HepG2 (cell line): ENCODE data around the gene MXI1.

ENCODE experiments used
- GLMP ChIP-seq: sonication (generic); formaldehyde crosslinking; IDR thresholded peaks from 2 replicates; pipeline ENCODE4 v1.9.0; 2021; ENCODE audit warnings: missing genetic modification reagents, mild to moderate bottlenecking, borderline replicate concordance
- IKZF4 ChIP-seq: sonication (generic); formaldehyde crosslinking; IDR thresholded peaks from 2 replicates; pipeline ENCODE4 v1.5.1; 2020; ENCODE audit warnings: borderline replicate concordance, mild to moderate bottlenecking, low read depth, missing genetic modification reagents; ENCODE audit errors: not compliant biosample characterization
- RAD51 ChIP-seq: fragments of 450-650 bp; IDR thresholded peaks from 2 replicates; pipeline ENCODE4 v1.6.1; 2016; ENCODE audit warnings: borderline replicate concordance
- SRF ChIP-seq: IDR thresholded peaks from 2 replicates; pipeline ENCODE4 v1.6.1; 2011; ENCODE audit warnings: mild to moderate bottlenecking, low read depth, low read length, moderate library complexity
- TCF12 ChIP-seq, 2 experiments: fragments of 450-650 bp in 1 of 2; sonication (generic) in 1 of 2; formaldehyde crosslinking in 1 of 2; IDR thresholded peaks; 2 replicates each; pipeline versions ENCODE4 v1.6.1 to v1.8.0; 2017 to 2022; ENCODE audit warnings: antibody characterized with exemption in 1 of 2, mild to moderate bottlenecking in 1 of 2, missing genetic modification reagents in 1 of 2, moderate library complexity in 1 of 2
- ZMYM4 ChIP-seq: sonication (generic); formaldehyde crosslinking; IDR thresholded peaks from 2 replicates; pipeline ENCODE4 v1.8.1; 2023; ENCODE audit warnings: mild to moderate bottlenecking, missing genetic modification reagents
- ZSCAN30 ChIP-seq: sonication (generic); formaldehyde crosslinking; IDR thresholded peaks from 2 replicates; pipeline ENCODE4 v1.5.0; 2020; ENCODE audit warnings: mild to moderate bottlenecking, missing genetic modification reagents
- TF ChIP-seq, protein P1 (sequence below): sonication (generic); formaldehyde crosslinking; IDR thresholded peaks from 2 replicates; pipeline ENCODE4 v1.5.0; 2020; ENCODE audit warnings: mild to moderate bottlenecking, missing genetic modification reagents, moderate library complexity
- TF ChIP-seq, protein P2 (sequence below): sonication (generic); formaldehyde crosslinking; IDR thresholded peaks from 2 replicates; pipeline ENCODE4 v1.4.0; 2020; ENCODE audit warnings: missing genetic modification reagents; ENCODE audit errors: not compliant biosample characterization

DNA sequence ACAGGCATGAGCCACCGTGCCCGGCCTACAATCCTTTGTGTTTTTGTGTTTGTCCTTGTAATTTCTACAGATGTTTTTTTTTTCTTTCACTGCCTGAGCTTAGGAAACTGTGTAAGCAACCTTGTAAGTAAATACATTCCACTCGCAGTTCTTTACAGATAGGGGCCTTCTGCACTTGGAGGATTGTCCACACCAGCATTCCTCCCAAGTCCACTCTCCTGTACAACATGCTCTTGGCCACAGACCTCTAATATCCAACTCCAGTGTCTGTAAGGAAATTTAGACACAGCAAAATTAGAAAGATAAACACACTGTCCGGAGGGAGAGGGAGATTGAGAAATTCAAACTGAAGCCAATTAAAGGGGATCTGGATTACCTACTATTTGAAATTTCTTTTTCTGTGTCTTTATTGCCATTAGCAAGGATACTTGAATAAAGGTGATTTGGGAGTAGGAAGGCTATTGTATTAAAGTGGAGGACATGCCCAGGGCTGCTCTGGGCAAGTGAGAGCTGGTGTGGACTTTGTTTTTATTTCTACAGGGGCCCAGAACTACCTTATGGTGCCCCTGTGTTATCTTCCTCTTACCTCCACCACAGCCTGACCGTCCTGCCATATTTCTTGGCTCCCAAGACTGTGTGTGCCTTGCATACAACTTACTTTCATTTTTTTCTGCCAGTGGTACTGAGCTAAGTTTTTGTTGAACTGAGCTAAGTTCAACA, 9.7 kb downstream of the MXI1 start:
- no peak for TF ChIP-seq RAD51
- TF ChIP-seq GLMP (CRISPR knock-in tag) = no peak
- no peak for TF ChIP-seq SRF
- no peak for TF ChIP-seq ZMYM4 (CRISPR knock-in tag)
- TF ChIP-seq, protein P1, sequence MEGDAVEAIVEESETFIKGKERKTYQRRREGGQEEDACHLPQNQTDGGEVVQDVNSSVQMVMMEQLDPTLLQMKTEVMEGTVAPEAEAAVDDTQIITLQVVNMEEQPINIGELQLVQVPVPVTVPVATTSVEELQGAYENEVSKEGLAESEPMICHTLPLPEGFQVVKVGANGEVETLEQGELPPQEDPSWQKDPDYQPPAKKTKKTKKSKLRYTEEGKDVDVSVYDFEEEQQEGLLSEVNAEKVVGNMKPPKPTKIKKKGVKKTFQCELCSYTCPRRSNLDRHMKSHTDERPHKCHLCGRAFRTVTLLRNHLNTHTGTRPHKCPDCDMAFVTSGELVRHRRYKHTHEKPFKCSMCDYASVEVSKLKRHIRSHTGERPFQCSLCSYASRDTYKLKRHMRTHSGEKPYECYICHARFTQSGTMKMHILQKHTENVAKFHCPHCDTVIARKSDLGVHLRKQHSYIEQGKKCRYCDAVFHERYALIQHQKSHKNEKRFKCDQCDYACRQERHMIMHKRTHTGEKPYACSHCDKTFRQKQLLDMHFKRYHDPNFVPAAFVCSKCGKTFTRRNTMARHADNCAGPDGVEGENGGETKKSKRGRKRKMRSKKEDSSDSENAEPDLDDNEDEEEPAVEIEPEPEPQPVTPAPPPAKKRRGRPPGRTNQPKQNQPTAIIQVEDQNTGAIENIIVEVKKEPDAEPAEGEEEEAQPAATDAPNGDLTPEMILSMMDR (CRISPR knock-in tag) = no peak
- no peak for TF ChIP-seq IKZF4 (CRISPR knock-in tag)
- TF ChIP-seq ZSCAN30 = no peak
- no peak for TF ChIP-seq TCF12 (IDR thresholded peaks at IDR 0.05)
- no peak for TF ChIP-seq TCF12 (CRISPR knock-in tag; IDR thresholded peaks at IDR 0.05)
- TF ChIP-seq, protein P2, sequence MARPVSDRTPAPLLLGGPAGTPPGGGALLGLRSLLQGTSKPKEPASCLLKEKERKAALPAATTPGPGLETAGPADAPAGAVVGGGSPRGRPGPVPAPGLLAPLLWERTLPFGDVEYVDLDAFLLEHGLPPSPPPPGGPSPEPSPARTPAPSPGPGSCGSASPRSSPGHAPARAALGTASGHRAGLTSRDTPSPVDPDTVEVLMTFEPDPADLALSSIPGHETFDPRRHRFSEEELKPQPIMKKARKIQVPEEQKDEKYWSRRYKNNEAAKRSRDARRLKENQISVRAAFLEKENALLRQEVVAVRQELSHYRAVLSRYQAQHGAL (CRISPR knock-in tag) = no peak
